Activated CD8-positive, alpha-beta memory T cell treated with anti-CD3 and anti-CD28 coated beads, Interleukin-2, amount 50 U/mL, for 48 hours (primary cell): Measurements from ENCODE around the gene PPP1R9B.

Experiments
- DNase-seq: peaks from one replicate; pipeline ENCODE4 v3.0.0-alpha.2; 2020

The PPP1R9B gene

DNA sequence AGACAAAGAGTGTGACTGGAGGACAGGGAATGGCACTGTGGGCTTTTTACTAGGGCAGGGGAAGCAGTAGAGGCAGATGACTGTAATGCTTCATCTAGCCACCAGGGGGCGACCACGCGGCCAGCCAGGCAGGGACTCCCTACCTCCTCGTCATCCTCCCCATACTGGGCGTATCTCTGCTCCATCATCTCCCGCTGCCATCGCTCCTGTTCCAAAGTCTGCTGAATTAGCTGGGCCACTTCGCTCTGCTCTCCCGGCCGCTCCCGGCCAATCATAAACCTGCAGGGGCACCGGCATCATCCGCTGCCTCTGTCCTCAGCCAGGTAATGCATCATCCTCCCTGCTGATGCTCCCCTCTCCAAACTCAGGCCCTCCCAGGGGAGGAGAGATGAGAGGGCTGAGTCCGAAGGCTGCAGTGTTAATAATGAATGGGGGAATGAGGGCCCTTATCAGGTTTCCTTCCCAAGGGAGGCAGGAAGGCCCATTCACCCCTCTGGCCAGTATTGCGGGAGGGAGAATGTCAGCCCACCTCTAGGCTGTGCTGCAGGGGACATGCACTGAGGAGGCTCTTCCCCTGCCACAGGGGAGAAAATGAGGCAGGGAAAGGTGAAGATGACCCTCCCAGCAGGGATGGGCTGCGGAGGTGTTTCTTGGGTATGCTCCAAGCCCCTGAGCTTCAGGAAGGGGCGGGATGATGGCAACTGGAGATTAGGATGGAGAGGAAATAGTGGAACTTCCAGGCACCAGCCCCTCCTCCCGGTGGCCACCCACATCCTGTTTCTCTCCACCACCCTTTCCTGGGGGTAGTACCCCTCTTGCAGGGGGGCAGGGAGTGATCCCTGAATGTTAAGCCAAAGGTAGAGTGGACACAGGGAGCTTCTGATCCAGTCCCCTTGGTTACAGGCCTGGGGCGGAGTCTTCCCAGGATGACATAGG, 10.3 kb downstream of the PPP1R9B start:
- peak; percentile 92 for DNase-seq

GRCh38 chr17:50139185-50139783, 11.2 kb downstream of the PPP1R9B start:
- DNase-seq: no peak

DNA sequence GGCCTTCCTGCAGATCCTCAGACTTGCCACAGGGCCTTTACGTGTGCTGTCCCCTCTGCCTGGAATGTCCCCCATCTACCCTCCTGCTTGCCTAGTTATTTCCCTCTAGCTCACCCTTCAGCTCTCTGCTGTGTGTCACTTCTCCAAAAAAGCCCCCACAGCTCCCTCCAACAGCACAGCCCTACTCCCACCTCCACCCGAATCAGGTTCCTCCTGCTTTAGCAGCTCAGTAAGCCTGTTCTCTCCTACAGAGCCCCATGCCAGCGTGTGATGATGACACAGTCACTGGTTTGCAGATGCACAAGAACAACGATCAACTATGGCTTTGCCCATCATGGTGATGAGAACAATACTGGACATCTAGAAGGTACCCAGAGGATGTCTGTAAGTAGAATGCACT, 13.4 kb downstream of the PPP1R9B start:
- DNase-seq: no peak

DNA sequence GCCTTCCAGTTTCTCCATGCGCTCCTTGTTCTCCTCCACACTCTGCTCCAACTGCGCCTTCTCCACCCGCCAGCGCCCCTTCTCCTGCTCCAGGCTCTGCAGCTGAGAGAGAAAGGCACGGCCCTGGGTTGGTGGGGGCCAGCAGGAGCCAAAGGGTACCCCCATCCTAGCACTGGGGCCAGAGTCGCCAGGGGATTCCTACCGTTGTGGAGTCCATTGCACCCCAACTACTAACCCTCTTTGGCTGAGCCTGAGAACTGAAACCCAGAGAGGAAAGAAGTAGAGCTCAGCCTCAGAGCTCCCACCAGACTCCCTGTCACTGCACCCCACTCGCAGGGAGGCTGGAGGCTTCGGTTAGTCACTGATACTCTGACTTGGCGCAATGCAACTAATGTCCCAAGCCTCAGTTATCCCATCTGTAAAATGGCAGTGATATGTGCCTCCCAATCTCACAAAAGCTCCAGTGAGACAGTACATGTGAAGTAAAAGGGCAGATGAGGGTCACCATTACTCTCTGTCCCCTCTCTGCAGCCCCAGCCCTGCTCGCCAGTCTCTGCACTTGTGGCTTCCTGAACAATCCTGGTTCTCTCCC, 14.3 kb downstream of the PPP1R9B start:
- no peak for DNase-seq

DNA sequence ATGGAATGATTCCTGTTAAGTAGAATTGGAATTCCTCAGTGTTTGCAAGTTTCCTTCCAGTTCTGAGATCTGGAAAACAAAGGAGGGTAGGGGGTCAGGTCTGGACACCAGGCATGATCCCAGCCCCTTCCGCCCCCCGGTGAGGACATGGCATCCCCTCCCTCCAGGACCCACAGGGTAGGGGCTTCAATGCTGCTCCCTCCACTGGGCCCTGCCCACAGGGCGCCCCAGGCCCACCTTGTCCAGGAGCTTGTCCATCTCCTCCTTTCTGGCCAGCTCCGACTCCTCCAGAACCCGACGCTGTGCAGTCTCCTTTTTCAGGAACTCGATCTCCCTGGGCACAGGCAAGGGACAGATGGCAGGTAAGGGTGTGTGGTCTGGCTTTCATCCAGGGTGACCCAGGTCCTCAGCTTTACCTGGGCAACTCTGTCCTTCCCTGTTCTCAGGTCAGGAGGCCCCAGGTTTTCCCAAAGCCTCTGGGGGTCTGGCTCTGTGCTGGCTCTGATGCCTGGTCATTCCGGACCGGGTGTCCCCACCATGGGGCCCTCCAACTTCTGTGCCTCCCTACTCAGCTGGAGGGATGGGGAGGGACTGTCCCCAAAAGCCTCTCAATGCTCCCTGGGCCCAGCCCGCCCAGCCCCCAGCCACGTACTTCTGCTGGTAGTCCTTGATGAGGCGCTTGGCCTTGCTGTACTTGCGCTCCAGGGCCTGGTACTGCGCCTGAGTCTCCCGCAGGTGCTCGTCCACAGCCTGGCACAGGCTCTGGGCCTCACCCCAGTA, 15.0 kb downstream of the PPP1R9B start:
- no peak for DNase-seq

GRCh38 chr17:50134206-50135110, 16.0 kb downstream of the PPP1R9B start:
- no peak for DNase-seq

DNA sequence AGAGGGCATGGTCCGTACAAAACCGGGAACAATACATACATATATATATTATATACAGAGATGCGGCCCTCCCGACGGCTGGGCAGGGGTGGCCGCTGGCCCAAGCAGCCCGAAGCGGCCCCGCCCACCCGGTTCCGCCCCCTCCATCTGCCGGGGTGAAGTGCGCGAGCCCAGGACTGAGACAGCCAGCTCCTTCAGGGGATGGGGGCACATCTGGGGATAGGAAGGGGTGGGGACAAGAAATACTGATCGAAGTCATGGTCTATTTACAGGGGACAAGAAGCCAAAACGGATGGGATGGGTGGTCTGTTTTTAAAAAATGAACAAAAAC, 16.7 kb downstream of the PPP1R9B start:
- DNase-seq: no peak

GRCh38 chr17:50133028-50133768, 17.3 kb downstream of the PPP1R9B start:
- DNase-seq: no peak

DNA sequence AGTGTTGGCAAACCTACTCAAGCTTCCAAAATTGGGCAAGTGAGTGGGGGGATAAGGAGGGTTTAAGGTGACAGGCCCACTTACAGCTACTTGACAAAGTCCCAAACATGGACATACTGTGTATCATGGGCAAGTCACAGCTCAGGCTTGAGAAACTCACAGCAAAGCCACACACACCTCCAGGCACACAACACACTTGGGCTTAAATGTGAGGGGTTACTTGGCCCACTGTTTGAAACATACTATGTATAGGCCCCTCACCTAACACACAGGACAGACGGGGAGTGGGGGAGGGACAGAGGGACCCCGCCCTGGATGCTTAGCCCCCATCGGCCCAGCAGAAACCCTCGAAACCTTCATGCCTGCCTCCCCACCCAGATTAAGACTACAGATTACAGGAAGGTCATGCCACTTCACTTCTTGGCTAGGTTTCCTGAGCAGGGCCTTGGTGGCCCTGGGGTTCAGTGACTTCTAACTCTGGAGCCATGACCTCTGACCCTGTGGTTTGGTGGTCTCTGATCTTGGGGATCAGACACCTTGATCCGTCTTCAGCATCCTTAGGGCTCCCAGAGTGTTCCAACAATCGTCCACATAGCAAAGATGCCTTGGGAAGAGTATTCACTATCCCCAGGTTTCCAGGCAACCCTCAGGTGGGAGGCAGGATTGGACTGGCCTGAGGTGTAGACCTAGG, 18.2 kb downstream of the PPP1R9B start:
- no peak for DNase-seq

DNA sequence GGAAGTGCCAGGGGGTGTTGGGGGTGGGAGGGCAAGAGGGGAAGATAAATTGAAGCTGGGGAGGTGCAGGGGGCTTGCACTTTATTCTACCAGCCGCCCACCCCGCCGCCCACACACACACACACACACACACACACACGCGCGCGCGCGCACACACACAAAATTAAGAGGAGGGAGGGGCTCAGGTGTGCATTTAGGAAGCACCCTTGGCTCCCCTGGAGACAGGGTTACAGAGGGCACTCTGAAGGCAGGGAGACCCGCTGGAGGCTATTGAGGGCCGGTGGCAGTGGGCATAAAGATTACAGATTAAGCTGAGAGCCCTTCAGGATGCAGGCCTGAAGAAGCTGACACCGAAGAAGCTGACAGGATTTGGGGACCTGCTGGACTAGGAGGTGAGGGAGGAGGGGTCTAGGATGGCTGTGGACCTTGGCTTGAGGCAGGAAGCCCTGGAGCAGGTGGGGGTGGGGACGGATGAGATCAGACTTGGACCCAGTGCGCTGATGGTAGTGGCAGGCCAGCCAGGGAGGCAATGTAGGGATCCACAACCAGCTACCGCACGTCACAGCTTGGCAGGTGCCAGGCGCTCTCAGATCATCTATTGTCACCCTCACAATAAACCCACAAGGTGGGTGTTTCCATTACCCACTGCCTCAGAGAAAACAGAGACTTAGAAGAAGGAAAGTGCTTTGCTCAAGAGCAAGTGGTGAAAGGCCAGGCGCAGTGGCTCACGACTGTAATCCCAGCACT, 19.7 kb downstream of the PPP1R9B start:
- DNase-seq: no peak

DNA sequence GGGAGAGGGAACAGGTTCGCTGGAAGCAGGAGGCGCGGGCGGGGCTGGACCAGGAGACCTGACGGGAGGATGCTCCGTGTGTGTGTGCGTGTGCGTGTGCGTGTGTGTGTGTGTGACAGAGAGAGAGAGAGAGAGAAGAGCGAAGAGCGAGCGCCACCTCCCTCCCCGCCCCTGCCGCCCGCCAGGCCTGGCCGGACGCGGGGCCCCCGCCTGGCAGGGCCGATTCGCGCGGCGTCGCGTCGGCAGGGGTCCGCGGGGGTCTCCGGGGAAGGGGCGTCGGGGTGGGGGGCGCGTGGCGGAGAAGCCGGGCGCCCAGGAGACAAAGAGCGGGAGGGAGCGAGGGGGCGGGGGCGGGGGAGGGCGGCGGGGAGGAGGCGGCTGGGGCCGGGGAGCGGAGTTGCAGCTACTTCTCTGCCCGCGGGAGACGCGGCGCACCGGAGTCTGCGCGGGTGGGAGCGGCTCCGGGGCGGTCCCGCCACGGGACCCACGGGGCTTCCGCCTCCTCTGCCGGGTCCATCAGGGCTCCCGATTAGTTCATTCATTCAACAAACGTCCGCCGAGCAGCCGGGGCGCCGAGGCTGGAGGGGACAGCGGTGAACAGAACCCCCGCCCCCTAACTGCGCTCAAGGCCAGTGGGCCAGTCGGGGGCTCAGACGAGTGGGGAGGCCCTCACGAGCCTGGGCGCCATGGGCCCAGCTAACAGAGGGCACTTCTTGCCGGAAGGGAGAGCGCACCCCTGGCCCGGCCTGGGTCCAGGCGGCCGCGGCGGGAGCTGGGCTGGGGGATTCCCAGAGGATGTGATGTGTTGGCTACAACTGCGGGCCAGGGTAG, 20.5 kb downstream of the PPP1R9B start, which contains the start of gene SAMD14:
Gene SAMD14 (minus strand): TSS at position 433 of the 831 bp plus-strand sequence. CDS start 5,201 bp downstream, outside the sequence.
- no peak for DNase-seq

GRCh38 chr17:50129353-50129727, 21.1 kb downstream of the PPP1R9B start:
- DNase-seq: no peak

DNA sequence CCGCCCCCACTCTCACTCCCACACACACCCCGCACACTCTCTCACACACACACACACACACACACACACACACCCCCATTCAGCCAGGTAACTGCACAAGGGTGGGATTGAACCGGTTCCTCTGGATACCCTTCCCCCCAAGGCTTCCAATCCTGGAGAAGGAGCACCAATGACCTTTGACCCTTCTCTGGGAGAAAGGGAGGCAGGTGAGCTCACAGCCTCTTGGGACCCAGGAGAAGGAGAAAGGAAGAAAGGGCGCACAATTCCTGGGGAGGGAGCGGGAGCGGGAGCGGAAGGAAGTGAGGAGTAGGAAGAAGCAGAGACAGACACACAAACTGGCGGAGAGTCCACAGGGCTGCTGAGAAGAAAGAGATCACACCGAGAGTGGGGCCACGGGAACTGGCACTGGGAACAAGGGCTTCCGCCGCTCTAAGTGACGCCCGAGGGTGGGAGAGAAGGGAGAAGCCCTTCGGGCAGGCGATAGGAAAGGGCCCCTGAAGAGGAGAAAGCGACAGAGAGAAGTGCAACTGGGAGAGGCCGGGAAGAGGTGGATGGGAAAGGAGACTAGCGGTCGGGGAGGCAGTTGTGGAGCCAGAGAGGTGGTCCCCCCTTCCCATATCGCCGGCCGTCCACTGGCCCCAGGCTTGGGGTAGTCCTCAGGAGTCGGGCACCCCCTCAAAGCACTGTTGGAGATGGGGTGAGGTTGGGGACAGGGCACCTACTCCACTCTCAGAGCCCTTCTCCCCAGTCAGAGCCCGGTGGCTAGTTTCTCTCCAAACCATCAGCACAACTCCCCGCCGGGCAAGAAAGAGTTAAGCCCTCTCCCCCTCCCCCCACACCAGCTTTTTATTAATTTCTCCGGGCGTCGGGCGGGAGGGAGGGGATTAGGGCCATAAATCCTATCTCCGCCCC, 21.8 kb downstream of the PPP1R9B start:
- DNase-seq: no peak

GRCh38 chr17:50127697-50128361, 22.6 kb downstream of the PPP1R9B start:
- no peak for DNase-seq

DNA sequence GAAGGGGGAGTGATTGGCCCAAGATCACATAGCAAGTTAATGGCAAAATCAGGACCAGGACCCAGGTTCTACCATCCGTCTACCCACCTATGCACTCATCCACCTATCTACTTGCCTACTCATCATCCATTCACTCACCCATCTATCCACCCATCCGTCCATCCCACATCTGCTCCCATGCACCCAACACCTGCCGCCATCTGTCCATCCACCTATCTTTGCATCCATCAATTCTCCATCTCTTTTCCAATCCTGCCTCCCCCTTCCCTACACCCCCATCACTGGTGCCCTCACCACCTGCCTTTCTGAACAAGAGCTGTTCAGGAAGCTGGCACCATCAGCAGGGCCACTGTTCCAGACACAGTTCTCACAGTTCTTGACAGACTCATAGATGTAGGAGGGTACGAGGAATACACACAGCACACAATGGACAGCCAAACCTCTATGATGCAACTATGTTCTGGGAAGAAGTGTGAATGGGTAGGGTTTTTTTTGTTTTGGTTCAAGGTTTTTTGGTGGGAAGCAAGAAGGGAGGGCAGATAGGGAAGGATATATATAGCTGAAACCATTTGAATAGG, 25.0 kb downstream of the PPP1R9B start:
- DNase-seq: no peak

DNA sequence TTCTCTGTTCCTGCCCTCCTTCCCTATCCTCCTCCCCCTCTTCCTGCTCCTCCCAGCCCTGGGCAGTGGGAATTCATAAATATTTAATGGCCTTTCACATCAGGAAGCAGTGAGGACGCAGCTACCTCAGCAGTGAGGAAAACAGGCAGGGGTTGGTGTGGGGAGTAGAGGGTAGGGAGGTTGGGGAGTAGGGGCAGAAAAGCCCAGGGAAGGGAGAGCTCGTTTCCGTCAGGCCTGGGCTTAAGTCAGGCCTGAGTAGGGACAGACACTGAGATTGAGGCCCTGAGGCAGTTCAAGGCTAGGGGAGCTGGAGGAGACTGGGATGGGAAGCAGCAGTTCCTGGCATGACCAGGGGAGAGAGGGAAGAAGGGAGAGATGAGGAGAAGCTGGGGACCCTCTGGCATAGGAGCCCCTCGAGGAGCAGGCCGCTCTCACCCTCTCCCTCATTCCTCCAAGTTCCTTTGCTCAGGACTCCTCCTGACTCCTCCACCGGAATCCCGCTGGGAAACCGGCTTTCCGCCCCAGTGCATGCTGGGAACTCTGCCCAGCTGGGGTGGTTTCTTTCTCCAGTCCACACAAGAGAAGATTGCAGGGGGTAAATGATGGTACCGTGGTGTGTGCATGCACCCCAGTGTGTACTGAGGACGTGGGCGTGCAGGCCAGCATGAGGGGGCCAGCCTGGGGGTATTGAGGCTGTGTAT, 26.7 kb downstream of the PPP1R9B start:
- no peak for DNase-seq
